Measurements from ENCODE around the gene RALGAPB. TPM values are rescaled to one million over a fixed set of nuclear protein-coding genes. Genes with fewer than 3 reads are reported as not detected.

The RALGAPB gene
- total RNA-seq, 1 experiment from 2014 or later = 24.0 TPM

- H3K36me3 ChIP-seq (ENCODE audit: control insufficient read depth in 1 of 2, insufficient read depth in 2 of 2, low read length in 2 of 2) = peaks cover 34 to 39% of the 10 kb centered on the region in 2 experiments; a peak in 3 of 4 replicates
- intact Hi-C loops (cut with micrococcal nuclease) = no loop called here
These were observed 24.7 kb downstream of the RALGAPB start for GRCh38 chr20:38497246-38497935.

GRCh38 chr20:38498909-38499308, 26.3 kb downstream of the RALGAPB start:
- H3K9me3 ChIP-seq (ENCODE audit: control insufficient read depth in 1 of 2, insufficient read depth in 1 of 2, low read depth in 1 of 2, low read length in 2 of 2) = no peaks in the 10 kb centered on the region
- no peak overlapping the region for H2AFZ ChIP-seq (ENCODE audit: low read depth, low read length, poor library complexity, severe bottlenecking)
- H3K4me2 ChIP-seq (ENCODE audit: low read length) = no peak overlapping the region
- H3K27me3 ChIP-seq (ENCODE audit: insufficient read depth, low read length) = no peaks in the 10 kb centered on the region
- no peaks in the 10 kb centered on the region for H3K4me1 ChIP-seq (ENCODE audit: control insufficient read depth in 1 of 2, insufficient read depth in 2 of 2, low read length in 2 of 2)
- ChIA-PET POLR2A (no interaction called here), RAD21 (ENCODE audit: low non-redundant PET in 1 of 2, low total read pairs in 2 of 2, uncharacterized antibody in 2 of 2, unreplicated experiment in 2 of 2) (no interaction called here), CTCF (no interaction called here)
- H3K79me2 ChIP-seq (ENCODE audit: insufficient read depth, low read length) = no peaks in the 10 kb centered on the region
- no peak overlapping the region for H3K9ac ChIP-seq (ENCODE audit: low read length)
- no peaks in the 10 kb centered on the region for H3K9me2 ChIP-seq (ENCODE audit: insufficient read depth)
- peaks cover 28 to 31% of the 10 kb centered on the region in 2 experiments; a peak in 3 of 4 replicates for H3K36me3 ChIP-seq (ENCODE audit: control insufficient read depth in 1 of 2, insufficient read depth in 2 of 2, low read length in 2 of 2)
- no peak overlapping the region for H3K27ac ChIP-seq (ENCODE audit: low read depth, low read length)
- intact Hi-C loops (cut with micrococcal nuclease) = no loop called here
- DNase-seq (ENCODE audit: low read depth, low spot score) (no peak), ATAC-seq (no peak)
- H4K20me1 ChIP-seq (ENCODE audit: insufficient read depth) = no peaks in the 10 kb centered on the region; the same call in 1 of the 2 replicates
- TF ChIP-seq CEBPB (IDR thresholded peaks at IDR 0.05; ENCODE audit: low read depth) = no peak
- no peak for TF ChIP-seq TCF7L2 (IDR thresholded peaks at IDR 0.05; ENCODE audit: borderline replicate concordance, extremely low read depth, insufficient read depth, insufficient read length)
- TF ChIP-seq ELF1 (IDR thresholded peaks at IDR 0.05; ENCODE audit: borderline replicate concordance, low read depth) = no peak
- TF ChIP-seq ZFX (IDR thresholded peaks at IDR 0.05) = no peak
- TF ChIP-seq ZBTB33 (IDR thresholded peaks at IDR 0.05; ENCODE audit: extremely low read depth, insufficient replicate concordance, low read length) = no peak
- no peak overlapping the region for H3K4me3 ChIP-seq (replicated peaks in 1 of 2; ENCODE audit: low read depth in 1 of 2, low read length in 2 of 2)
- BruUV-seq (replicated peaks) = no TSS peak

More at GRCh38 chr20:38497246-38497935, 24.7 kb downstream of the RALGAPB start:
- ATAC-seq (no peak), DNase-seq (ENCODE audit: low read depth, low spot score) (no peak)
- ChIA-PET POLR2A (interaction anchor here (0.7 kb wide), 1 partner anchor 48 kb away, joined by 4 read pairs; no protein-coding TSS in a partner anchor), RAD21 (ENCODE audit: low non-redundant PET in 1 of 2, low total read pairs in 2 of 2, uncharacterized antibody in 2 of 2, unreplicated experiment in 2 of 2) (no interaction called here), CTCF (no interaction called here)
- Histone ChIP-seq H3K4me3 (replicated peaks in 1 of 2; ENCODE audit: low read depth in 1 of 2, low read length in 2 of 2) (no peak overlapping the region), H3K27ac (ENCODE audit: low read depth, low read length) (no peak overlapping the region), H3K4me2 (ENCODE audit: low read length) (no peak overlapping the region), H3K79me2 (ENCODE audit: insufficient read depth, low read length) (no peaks in the 10 kb centered on the region), H4K20me1 (ENCODE audit: insufficient read depth) (no peaks in the 10 kb centered on the region; the same call in 1 of the 2 replicates), H3K9me2 (ENCODE audit: insufficient read depth) (no peaks in the 10 kb centered on the region), H3K9me3 (ENCODE audit: control insufficient read depth in 1 of 2, insufficient read depth in 1 of 2, low read depth in 1 of 2, low read length in 2 of 2) (no peaks in the 10 kb centered on the region), H3K27me3 (ENCODE audit: insufficient read depth, low read length) (no peaks in the 10 kb centered on the region), H2AFZ (ENCODE audit: low read depth, low read length, poor library complexity, severe bottlenecking) (no peak overlapping the region), H3K4me1 (ENCODE audit: control insufficient read depth in 1 of 2, insufficient read depth in 2 of 2, low read length in 2 of 2) (no peaks in the 10 kb centered on the region), H3K9ac (ENCODE audit: low read length) (no peak overlapping the region)
- TF ChIP-seq ATF3 (IDR thresholded peaks at IDR 0.05) (no peak), MAX (IDR thresholded peaks at IDR 0.05) (no peak), SRF (IDR thresholded peaks at IDR 0.05; ENCODE audit: low read depth) (no peak), CBX3 (IDR thresholded peaks at IDR 0.05; ENCODE audit: low read depth) (no peak), YY1 (IDR thresholded peaks at IDR 0.05; ENCODE audit: extremely low read depth, insufficient replicate concordance, low read depth, low read length) (no peak)
- BruUV-seq (replicated peaks) = no TSS peak

All from HCT116 (cell line).